HG03354 (cell line): ENCODE results near the gene SREBF2.

Experiments
- ATAC-seq: cut with Tn5 transposase; IDR thresholded peaks from one replicate; pipeline ENCODE4 v1.9.1; 2021; ENCODE audit warnings: mild to moderate bottlenecking; ENCODE audit not compliant: unreplicated experiment, poor library complexity, severe bottlenecking

SREBF2 gene

GRCh38 chr22:41915786-41916493, 83.0 kb downstream of the SREBF2 start:
- no peak for ATAC-seq

GRCh38 chr22:41916745-41917358, 83.9 kb downstream of the SREBF2 start:
- no peak for ATAC-seq

GRCh38 chr22:41917375-41917902, 84.5 kb downstream of the SREBF2 start:
- no peak for ATAC-seq

GRCh38 chr22:41917903-41918791, 85.2 kb downstream of the SREBF2 start:
- no peak for ATAC-seq

GRCh38 chr22:41919357-41920224, 86.7 kb downstream of the SREBF2 start:
- peak; percentile 42 for ATAC-seq

- ATAC-seq: peak; percentile 31
These were observed 87.5 kb downstream of the SREBF2 start for GRCh38 chr22:41920271-41920976.

- ATAC-seq: no peak
These were observed 89.4 kb downstream of the SREBF2 start for GRCh38 chr22:41922328-41922727.

GRCh38 chr22:41922940-41923594, 90.2 kb downstream of the SREBF2 start:
- no peak for ATAC-seq

GRCh38 chr22:41923595-41924276, 90.8 kb downstream of the SREBF2 start:
- ATAC-seq: no peak

GRCh38 chr22:41925783-41926460, 93.0 kb downstream of the SREBF2 start:
- peak; percentile 38 for ATAC-seq

GRCh38 chr22:41927813-41928212, 94.9 kb downstream of the SREBF2 start:
- no peak for ATAC-seq

GRCh38 chr22:41928593-41929417, 95.9 kb downstream of the SREBF2 start:
- no peak for ATAC-seq

- no peak for ATAC-seq
These were observed 96.5 kb downstream of the SREBF2 start for GRCh38 chr22:41929418-41929810.

GRCh38 chr22:41931701-41932269, 98.9 kb downstream of the SREBF2 start:
- no peak for ATAC-seq

- ATAC-seq: no peak
These were observed 99.4 kb downstream of the SREBF2 start for GRCh38 chr22:41932353-41932752.
